Effector memory CD8-positive, alpha-beta T cell (primary cell): ENCODE data around the gene TTLL11.
A peak's percentile ranks its signal among the peaks of the same experiment; 100 is the strongest.

Experiments used
- ATAC-seq: fragments of 150-1000 bp; cut with Tn5 transposase; replicated peaks from 2 replicates; pipeline ENCODE4 v1.10.0; 2021; ENCODE audit warnings: mild to moderate bottlenecking, moderate library complexity
- DNase-seq, 3 experiments: peaks; one replicate each; pipeline ENCODE4 v3.0.0; 2021
- H3K27ac Mint-ChIP-seq, 2 donors: one replicate each; pipeline ENCODE4 v1.8.0; 2022; ENCODE audit warnings: mild to moderate bottlenecking in 2 of 2, mixed read lengths in 2 of 2, moderate library complexity in 2 of 2
- H3K27me3 Mint-ChIP-seq, 2 donors: one replicate each; pipeline ENCODE4 v1.8.0; 2022; ENCODE audit warnings: mixed read lengths in 2 of 2
- H3K36me3 Mint-ChIP-seq: one replicate; pipeline ENCODE4 v1.8.0; 2022; ENCODE audit warnings: mild to moderate bottlenecking, moderate library complexity, mixed read lengths; ENCODE audit not compliant: insufficient read depth
- H3K4me1 Mint-ChIP-seq, 2 donors: one replicate each; pipeline ENCODE4 v1.8.0; 2022; ENCODE audit warnings: low read depth in 2 of 2, mixed read lengths in 2 of 2
- H3K4me3 Mint-ChIP-seq, 2 donors: one replicate each; pipeline ENCODE4 v1.8.0; 2022; ENCODE audit warnings: mild to moderate bottlenecking in 2 of 2, mixed read lengths in 2 of 2, moderate library complexity in 2 of 2
- H3K9me3 Mint-ChIP-seq, 2 donors: one replicate each; pipeline ENCODE4 v1.8.0; 2022; ENCODE audit warnings: mixed read lengths in 2 of 2

TTLL11 gene

GRCh38 chr9:121942313-121942712 lies 150.8 kb downstream of the TTLL11 start:
- H3K4me3 Mint-ChIP-seq: no peak overlapping the region
- no peaks in the 10 kb centered on the region for H3K36me3 Mint-ChIP-seq
- no peak for ATAC-seq
- H3K4me1 Mint-ChIP-seq: no peaks in the 10 kb centered on the region
- no peak overlapping the region for H3K27ac Mint-ChIP-seq
- no peaks in the 10 kb centered on the region for H3K27me3 Mint-ChIP-seq
- no peaks in the 10 kb centered on the region for H3K9me3 Mint-ChIP-seq
- no peak for DNase-seq

- DNase-seq (no peak), ATAC-seq (no peak)
- Mint-ChIP-seq H3K27me3 (no peaks in the 10 kb centered on the region), H3K4me1 (no peaks in the 10 kb centered on the region), H3K36me3 (no peaks in the 10 kb centered on the region), H3K9me3 (no peaks in the 10 kb centered on the region), H3K27ac (no peak overlapping the region), H3K4me3 (no peak overlapping the region)
Measured at GRCh38 chr9:121939643-121940042, 153.5 kb downstream of the TTLL11 start.

- no peak overlapping the region for H3K27ac Mint-ChIP-seq
- DNase-seq: no peak
- H3K4me3 Mint-ChIP-seq: no peak overlapping the region
- H3K36me3 Mint-ChIP-seq: no peaks in the 10 kb centered on the region
- no peak for ATAC-seq
- no peaks in the 10 kb centered on the region for H3K9me3 Mint-ChIP-seq
- no peaks in the 10 kb centered on the region for H3K27me3 Mint-ChIP-seq
- no peaks in the 10 kb centered on the region for H3K4me1 Mint-ChIP-seq
Measured at GRCh38 chr9:121938621-121939020, 154.5 kb downstream of the TTLL11 start.

GRCh38 chr9:121937240-121937639 lies 155.9 kb downstream of the TTLL11 start:
- ATAC-seq: no peak
- Mint-ChIP-seq H3K4me3 (no peak overlapping the region), H3K36me3 (no peaks in the 10 kb centered on the region), H3K27ac (no peak overlapping the region), H3K27me3 (no peaks in the 10 kb centered on the region), H3K4me1 (no peaks in the 10 kb centered on the region), H3K9me3 (no peaks in the 10 kb centered on the region)
- DNase-seq: no peak

- Mint-ChIP-seq H3K9me3 (no peaks in the 10 kb centered on the region), H3K4me3 (no peak overlapping the region), H3K27ac (no peak overlapping the region), H3K27me3 (no peaks in the 10 kb centered on the region), H3K36me3 (no peaks in the 10 kb centered on the region), H3K4me1 (no peaks in the 10 kb centered on the region)
- ATAC-seq (no peak), DNase-seq (no peak)
Measured at GRCh38 chr9:121935739-121936138, 157.4 kb downstream of the TTLL11 start.

- Mint-ChIP-seq H3K4me1 (no peaks in the 10 kb centered on the region), H3K4me3 (no peak overlapping the region), H3K36me3 (no peaks in the 10 kb centered on the region), H3K27me3 (no peaks in the 10 kb centered on the region), H3K9me3 (no peaks in the 10 kb centered on the region), H3K27ac (no peak overlapping the region)
- DNase-seq: no peak
- ATAC-seq: no peak
Measured at GRCh38 chr9:121930956-121931355, 162.2 kb downstream of the TTLL11 start.

- Mint-ChIP-seq H3K27ac (no peak overlapping the region), H3K4me3 (no peak overlapping the region), H3K4me1 (no peaks in the 10 kb centered on the region)
Measured at GRCh38 chr9:121929893-121930875, 162.9 kb downstream of the TTLL11 start.

GRCh38 chr9:121927636-121928035 lies 165.5 kb downstream of the TTLL11 start:
- H3K27ac Mint-ChIP-seq: no peak overlapping the region
- no peak overlapping the region for H3K4me3 Mint-ChIP-seq
- no peaks in the 10 kb centered on the region for H3K4me1 Mint-ChIP-seq
- no peaks in the 10 kb centered on the region for H3K9me3 Mint-ChIP-seq
- H3K36me3 Mint-ChIP-seq: no peaks in the 10 kb centered on the region
- ATAC-seq (no peak), DNase-seq (no peak)
- no peaks in the 10 kb centered on the region for H3K27me3 Mint-ChIP-seq

More at GRCh38 chr9:121929893-121930875, 162.9 kb downstream of the TTLL11 start:
- no peaks in the 10 kb centered on the region for H3K9me3 Mint-ChIP-seq
- ATAC-seq: no peak
- no peaks in the 10 kb centered on the region for H3K36me3 Mint-ChIP-seq
- no peaks in the 10 kb centered on the region for H3K27me3 Mint-ChIP-seq
- DNase-seq: no peak

- no peaks in the 10 kb centered on the region for H3K27me3 Mint-ChIP-seq
- no peaks in the 10 kb centered on the region for H3K36me3 Mint-ChIP-seq
- DNase-seq: no peak
- no peak for ATAC-seq
- no peak overlapping the region for H3K4me3 Mint-ChIP-seq
- H3K27ac Mint-ChIP-seq: no peak overlapping the region
- no peaks in the 10 kb centered on the region for H3K9me3 Mint-ChIP-seq
- no peaks in the 10 kb centered on the region for H3K4me1 Mint-ChIP-seq
Measured at GRCh38 chr9:121927081-121927480, 166.0 kb downstream of the TTLL11 start.

GRCh38 chr9:121926351-121926801 lies 166.7 kb downstream of the TTLL11 start:
- Mint-ChIP-seq H3K27ac (no peak overlapping the region), H3K36me3 (no peaks in the 10 kb centered on the region)
- ATAC-seq: no peak

GRCh38 chr9:121925935-121926334 lies 167.2 kb downstream of the TTLL11 start:
- Mint-ChIP-seq H3K4me1 (no peaks in the 10 kb centered on the region), H3K4me3 (no peak overlapping the region), H3K27me3 (no peaks in the 10 kb centered on the region), H3K9me3 (no peaks in the 10 kb centered on the region), H3K27ac (no peak overlapping the region), H3K36me3 (no peaks in the 10 kb centered on the region)
- ATAC-seq (no peak), DNase-seq (no peak)

More at GRCh38 chr9:121926351-121926801, 166.7 kb downstream of the TTLL11 start:
- H3K4me1 Mint-ChIP-seq: no peaks in the 10 kb centered on the region
- no peak overlapping the region for H3K4me3 Mint-ChIP-seq
- no peaks in the 10 kb centered on the region for H3K27me3 Mint-ChIP-seq
- H3K9me3 Mint-ChIP-seq: no peaks in the 10 kb centered on the region
- no peak for DNase-seq

- ATAC-seq (no peak), DNase-seq (no peak)
- Mint-ChIP-seq H3K9me3 (no peaks in the 10 kb centered on the region), H3K27ac (peak overlapping the region in 1 of 2 donors; percentile 14), H3K4me1 (no peaks in the 10 kb centered on the region), H3K36me3 (no peaks in the 10 kb centered on the region), H3K27me3 (no peaks in the 10 kb centered on the region), H3K4me3 (no peak overlapping the region)
Measured at GRCh38 chr9:121924700-121925099, 168.4 kb downstream of the TTLL11 start.

- H3K27me3 Mint-ChIP-seq: no peaks in the 10 kb centered on the region
- H3K4me1 Mint-ChIP-seq: no peaks in the 10 kb centered on the region
- ATAC-seq (no peak), DNase-seq (no peak)
- no peak overlapping the region for H3K27ac Mint-ChIP-seq
- H3K36me3 Mint-ChIP-seq: no peaks in the 10 kb centered on the region
- H3K4me3 Mint-ChIP-seq: no peak overlapping the region
- H3K9me3 Mint-ChIP-seq: no peaks in the 10 kb centered on the region
Measured at GRCh38 chr9:121921444-121921843, 171.7 kb downstream of the TTLL11 start.
